HuH-7 (cell line): ENCODE data around the gene ADRM1.

Experiments
- DNase-seq: peaks from one replicate; pipeline ENCODE4 v3.0.0; 2011; ENCODE audit warnings: low spot score

Gene ADRM1

DNA sequence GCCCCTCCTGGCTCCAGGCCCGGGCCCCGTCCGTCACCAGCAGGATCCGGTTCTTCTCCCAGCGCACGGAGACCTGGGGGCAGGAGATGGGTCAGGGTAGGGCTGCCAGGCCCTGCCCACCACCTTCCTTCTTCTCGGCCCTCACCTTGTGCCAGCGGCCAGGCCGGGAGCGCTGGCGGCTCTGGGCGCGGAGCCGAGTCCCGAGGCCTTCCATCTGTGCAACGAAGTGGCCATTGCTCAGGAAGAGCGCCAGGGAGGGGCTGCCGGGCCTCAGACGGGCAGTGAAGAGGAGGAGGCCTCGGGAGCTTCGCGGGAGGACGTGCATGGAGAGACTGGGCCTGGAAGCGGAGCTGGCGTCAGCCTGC lies 7.9 kb downstream of the ADRM1 start:
- no peak for DNase-seq

DNA sequence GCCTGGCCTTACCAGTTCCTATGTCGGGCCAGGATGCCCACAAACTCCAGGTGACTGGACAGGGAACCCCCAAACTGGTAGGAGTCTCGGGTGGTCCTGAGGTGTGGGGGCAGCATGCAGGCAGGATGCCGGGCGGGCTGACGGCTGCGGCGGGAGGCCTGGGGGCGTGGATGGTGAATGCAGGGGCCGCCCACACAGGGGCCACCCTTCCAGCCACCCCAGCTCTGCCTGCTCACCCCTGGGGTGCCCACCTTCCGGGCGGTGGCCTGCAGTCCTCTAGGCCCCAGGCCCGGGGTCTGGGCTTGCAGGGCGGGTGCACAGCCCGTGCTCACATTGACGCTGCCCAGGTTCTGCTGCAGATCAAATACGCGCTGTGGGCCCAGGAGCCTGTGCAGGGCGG lies 8.4 kb downstream of the ADRM1 start:
- DNase-seq, result no peak

DNA sequence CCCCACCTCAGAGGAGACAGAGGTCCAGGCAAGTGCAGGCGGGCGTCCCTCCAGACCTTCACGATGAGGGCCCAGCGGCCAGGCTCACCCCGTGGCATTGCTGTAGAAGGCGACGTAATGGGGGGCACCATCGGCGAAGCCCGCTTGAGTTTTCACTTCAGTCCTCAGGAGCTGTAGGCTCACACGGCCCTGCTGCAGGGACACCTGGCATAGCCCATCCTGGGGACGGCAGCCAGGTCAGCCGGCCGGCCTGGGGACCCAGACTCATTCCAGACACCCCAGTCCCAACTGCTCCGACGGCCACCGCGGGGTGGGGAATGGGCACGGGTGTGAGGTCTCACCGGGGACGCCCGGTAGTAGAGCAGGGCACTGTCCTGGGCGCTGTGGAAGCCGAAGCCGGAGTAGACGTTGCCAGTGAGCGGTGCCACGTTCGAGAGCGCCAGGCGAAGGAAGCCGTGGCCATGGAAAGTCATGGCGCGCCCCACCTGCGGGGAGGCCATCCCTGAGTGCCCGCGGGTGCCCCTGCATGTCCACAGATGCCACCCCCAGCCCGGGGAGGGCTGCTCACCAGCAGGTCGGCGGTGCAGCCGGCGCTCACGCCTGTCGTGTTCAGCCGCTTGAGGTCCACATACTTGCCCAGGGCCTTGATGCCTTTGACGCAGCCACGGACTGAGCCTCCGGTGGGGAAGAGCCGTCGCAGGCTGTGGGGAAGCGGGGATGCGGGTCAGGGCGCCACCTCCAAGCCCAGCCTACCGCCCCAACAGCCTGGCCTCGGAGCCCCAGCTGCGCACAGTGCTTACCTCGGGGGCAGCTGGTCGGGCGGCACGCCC lies 9.2 kb downstream of the ADRM1 start:
- no peak for DNase-seq

DNA sequence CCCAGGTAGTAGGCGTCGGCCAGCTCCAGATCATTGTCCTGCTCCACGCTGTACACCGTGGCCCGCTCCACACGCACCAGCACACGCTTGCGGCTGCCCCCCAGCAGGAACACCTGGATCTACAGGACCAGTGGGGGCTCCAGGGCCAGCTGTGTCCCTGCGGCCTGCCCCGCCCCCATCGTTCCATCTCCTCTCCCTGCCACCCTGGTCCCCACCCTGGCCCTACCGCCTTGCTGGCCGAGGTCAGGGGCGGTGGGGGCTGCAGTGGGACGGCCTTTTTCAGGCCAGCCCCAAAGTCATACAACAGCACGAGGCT lies 9.8 kb downstream of the ADRM1 start:
- DNase-seq, result no peak

DNA sequence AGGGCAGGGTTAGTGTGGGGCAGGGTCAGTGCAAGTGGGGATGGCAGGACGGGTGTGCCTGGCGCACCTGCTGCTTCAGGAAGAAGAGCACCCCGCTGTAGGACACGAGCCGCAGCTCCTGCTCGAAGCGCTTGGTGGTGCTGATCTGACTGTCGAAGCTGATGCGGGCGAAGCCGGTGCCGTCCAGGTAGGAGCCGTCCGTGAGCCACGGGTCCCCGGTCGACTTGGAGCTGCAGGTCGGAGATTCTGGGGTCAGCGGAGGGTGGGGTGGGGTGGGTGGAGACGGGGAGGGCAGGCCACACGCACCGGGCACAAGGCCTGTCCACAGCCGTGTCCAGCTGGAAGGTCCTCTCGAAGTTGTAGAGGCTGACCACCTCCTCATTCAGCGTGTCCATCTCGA lies 10.2 kb downstream of the ADRM1 start:
- DNase-seq, result no peak

DNA sequence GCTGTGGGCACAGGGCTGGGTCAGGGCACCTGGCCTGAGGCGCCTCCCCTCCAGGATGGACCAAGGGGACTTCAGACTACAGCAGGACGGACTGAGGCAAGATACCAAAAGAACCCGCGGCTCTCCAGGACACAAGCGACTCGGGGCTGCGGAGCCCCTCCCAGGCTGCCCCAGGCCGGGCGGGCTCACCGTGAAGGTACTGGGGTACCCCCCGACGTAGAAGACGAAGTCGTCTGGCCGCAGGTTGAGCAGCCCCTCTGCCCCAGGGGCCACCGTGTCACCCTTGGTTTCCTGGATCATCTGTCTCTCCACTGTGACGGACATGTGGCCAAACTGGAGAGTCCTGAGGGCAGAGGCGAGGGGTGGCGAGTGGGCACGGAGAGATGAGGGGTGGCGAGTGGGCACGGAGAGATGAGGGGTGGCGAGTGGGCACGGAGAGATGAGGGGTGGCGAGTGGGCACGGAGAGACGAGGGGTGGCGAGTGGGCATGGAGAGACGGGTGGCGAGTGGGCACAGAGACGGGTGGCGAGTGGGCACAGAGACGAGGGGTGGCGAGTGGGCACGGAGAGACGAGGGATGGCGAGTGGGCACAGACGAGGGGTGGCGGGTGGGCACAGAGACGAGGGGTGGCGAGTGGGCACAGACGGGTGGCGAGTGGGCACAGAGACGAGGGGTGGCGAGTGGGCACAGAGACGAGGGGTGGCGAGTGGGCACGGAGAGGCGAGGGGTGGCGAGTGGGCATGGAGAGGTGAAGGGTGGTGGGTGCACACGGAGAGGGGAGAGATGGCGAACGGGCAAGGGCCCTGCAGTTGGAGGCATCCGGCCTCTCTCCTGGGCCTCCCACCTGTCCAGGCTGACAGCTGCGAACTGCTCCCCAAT lies 10.9 kb downstream of the ADRM1 start:
- DNase-seq, result no peak

DNA sequence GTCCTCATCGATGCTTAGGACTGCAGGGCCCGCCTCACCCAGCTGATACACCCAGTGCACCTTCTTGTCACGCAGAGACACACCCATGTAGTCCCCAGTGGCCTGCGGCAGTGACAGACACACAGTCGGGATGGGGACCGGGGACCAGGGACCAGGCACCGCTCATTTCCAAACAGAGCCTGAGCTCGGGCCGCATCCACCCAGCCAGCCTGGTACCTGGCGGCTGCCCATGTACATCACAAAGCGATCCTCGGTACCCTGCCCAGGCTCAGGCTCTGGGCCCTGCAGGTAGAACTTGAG lies 11.5 kb downstream of the ADRM1 start:
- DNase-seq, result no peak

DNA sequence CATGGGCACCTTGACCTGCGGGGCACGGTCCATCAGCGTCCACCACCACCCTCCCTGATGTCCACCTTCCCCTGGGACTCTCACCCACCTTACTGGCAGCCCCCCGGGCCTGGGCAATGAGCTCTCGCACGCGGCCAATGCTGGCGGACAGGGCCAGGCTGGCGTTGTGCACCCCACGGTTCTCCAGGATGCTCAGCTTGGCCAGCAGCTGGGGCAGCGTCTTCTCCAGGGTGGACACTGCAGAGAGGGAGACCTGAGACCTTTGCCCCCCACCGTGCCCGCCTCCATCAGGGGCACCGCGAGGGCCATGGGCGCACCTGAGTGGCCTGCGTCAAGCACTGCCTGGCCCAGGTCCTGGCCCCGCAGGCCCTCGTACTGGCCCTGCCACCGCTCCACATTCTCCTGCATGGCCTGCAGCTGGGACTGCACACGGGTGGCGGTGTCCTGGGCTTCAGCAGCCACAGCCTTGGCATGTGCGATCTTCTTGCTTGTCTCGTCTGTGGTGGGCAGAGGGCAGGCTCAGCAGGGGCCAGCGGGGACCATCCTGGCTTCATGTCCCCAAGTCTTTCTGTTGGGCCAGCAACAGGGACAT lies 12.0 kb downstream of the ADRM1 start:
- DNase-seq, result no peak

DNA sequence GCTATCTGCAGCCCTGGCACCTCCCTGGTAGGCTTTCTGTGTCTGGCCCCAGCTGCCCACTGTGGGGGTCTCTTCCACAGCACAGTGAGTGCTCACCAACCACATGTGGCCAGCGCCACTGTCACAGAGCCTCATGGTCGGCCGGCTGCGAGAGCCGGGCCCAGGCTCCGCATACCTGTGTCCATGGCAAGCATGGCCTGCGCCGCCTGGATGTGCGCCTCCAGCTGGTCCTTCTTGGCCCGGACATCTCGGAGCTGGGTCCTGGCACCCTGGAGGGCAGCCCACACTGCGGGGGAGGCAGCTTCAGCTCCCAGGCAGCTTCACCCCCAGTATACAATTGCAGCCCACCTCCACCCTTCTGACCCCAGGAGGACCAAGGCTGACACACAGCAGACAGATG lies 13.0 kb downstream of the ADRM1 start:
- DNase-seq, result no peak

DNA sequence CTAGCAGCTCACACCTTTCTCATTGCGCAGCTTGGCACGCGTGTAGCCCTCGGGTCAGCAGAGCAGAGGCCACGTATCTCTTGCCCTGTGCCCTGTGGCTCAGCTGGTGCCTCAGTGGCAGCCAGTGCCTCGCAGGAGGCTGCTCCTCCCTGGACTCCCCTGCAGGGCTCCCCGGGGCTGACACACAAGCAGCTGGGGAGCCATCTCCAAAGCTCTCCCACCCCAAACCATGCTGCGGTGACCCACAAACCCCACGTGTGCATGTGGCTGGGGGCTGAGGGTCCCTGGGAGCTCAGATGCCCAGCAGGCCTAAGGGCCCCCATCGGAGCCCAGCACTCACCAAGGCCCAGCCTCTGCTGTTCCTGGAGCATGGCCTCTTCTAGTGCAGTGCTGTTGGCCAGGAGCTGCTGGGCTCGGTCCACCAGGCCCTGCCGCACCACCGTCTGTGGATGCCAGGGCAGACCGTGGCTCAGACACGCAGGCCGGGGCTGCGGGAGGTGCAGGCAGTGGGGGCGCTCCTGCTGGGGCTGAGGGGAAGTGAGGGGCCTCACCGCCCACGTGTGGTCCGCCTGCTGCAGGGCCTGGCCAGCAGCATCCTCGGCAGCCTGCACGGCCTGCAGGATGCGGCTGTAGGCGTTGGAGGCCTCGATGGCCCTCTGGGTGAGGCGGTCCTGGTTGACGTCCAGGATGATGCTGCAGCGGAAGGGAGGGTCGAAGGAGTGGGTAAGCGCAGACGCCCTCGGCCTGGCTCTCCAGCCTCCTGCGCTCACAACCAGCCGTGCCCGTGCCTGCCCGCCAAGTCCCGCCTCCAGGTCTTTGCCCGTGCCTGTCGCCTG lies 13.8 kb downstream of the ADRM1 start:
- DNase-seq, result no peak

DNA sequence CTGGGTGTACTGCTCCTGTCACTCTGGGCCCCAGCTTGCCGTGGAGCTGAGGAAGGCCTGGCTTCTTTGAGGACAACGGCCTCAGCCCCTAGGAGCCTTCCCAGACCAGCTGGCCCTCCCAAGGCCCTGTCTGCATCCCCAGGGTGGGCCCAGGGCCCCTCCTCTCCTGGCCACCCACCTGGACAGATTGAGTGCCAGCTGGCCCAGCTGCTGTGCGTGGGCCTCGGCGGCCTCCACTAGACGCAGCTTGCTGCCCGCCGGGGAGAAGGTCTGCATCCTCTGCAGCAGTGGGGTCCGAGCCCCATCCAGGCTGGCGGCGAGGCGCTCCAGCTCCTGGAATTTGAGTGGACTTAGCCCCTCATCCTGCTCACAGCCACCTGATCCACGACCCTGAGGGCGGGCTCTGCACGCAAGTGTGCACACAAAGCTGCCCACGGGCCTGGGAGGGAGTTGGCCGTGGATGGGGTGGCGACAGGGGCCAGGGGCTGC lies 14.4 kb downstream of the ADRM1 start:
- no peak for DNase-seq

DNA sequence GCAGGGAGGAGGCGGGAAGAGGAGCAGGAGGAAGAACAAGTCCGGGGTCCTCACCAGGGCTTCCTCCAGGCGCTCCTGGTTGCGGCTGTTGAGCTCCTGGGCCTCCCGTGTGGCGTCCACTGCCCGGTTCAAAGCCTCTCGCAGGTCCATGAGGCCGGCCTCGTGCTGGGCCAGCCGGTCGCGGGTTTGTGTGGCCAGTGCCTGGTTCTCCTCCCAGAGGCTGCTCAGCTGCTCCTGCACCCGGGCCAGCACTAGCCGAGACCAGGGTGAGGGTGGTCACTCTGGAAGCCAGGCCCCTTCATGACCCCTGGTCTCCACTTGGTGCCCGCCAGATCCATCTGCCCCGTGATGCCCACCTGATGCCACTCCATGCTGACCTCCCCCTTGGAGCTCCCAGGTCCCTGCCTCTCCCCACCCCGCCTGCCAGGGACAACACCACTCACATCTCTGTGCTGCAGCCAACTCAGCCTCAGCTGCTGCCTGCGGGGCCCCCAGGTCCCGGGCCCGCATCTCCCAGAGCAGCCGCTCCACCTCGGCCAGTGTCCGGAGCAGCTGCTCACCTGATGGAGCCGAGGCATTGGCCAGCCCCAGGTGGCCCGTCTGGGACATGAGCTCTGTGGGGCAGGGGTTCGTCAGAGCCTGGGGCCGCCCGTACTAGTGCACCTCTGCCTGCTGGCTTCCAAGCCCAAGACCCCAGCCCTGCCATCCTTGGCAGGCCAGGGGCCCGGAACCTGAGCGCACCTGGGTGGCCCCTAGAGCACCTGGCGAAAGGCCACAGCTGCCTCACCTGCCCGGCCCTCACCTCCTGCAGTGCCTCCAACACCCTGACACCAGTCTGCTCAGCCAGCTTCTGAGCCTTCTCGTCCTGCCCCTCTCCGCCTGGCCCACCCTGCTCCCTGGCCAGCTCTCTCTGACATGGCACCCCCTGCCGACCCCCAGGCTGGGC lies 15.9 kb downstream of the ADRM1 start:
- DNase-seq, result no peak

DNA sequence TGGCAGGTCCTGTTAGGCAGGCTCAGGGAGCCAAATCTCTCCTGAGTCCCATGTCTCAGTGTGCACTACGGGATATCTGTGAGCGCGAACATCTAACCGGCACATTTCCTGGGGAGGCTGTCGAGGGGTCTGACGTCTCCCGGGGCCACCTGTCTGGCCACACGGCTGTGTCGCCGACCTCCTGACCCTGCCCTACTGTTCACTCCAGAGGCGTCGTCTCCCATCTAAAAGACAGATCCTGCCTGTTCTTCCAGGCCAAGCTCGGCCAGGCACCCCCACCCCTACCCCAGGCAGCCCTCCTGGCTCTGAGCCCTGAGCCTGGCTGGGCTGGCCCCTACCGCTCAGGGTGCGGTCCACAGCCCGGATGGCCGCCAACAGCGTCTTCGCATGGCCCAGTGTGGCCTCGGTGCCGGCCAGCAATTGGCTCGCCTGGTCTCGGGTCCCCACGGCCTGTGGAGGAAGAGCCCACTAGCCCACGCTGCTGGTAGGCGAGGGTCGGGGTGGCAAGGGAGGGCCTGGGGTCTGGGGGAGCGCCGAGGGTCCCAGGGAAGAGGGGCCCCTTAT lies 16.6 kb downstream of the ADRM1 start:
- no peak for DNase-seq

DNA sequence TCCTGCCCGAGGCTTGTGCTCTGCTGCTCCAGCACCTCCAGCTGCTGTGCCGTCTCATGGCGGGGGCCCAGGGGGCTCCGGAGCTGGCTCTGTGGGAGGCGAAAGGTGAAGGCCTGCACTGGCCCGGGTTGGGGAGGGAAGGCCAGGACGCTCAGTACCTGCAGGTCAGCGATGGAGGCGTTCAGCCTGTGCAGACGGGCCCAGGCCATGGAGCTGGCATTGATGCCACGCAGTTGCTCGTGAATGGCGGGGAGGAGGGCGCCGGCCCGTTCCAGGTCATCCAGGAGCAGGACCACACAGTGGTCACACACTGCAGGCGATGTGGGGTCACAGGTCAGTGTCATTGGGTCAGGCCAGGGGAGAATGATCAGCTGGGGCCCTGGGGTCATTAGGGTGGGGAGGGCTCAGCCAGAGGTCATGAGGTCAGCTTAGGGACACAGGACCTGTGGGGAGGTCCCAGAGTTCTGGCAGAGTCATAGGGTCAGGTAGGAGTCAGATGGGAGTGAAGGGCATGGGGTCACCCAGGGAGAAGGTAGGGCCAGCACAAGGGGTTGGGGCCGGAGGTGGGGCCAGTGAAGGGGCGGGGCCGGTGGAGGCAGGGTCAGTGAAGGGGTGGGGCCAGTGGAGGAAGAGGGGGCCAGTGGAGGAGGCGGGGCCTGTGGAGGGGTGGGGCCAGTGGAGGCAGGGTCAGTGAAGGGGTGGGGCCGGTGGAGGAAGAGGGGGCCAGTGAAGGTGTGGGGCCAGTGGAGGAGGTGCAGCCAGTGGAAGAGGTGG lies 18.0 kb downstream of the ADRM1 start:
- no peak for DNase-seq

DNA sequence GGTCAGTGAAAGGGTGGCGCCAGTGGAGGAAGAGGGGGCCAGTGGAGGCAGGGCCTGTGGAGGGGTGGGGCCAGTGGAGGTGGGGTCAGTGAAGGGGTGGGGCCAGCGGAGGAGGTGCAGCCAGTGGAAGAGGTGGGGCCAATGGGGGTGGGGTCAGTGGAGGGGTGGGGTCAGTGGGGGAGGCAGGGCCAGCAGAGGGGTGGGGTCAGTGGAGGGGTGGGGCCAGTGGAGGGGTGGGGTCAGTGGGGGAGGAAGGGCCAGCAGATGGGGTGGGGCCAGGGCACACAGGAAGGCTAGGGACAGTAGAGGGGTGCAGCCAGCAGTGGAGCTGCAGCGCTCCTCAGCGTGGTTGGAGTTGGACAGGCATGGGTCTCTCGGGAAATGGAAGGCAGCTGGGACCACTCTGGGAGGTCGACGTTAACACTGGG lies 18.7 kb downstream of the ADRM1 start:
- DNase-seq, result peak; percentile 73

DNA sequence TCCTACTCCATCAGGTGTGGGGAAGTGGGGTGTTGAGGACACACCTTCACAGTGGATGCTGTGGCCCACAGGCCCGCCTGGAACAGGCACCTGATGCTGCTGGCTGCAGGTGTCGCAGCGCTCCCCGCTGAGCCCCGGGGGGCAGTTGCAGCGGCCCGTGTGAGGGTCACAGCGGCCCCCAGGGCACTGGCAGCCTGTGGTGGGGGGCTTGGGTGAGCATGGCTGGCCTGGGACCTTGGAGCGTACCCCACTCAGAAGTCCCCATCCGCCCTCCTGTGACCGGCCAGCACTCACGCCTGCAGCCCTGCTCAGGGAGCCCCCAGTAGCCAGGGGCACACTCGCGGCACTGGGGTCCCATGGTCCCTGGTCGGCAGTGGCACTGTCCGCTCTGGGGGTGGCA lies 19.2 kb downstream of the ADRM1 start:
- DNase-seq, result no peak

DNA sequence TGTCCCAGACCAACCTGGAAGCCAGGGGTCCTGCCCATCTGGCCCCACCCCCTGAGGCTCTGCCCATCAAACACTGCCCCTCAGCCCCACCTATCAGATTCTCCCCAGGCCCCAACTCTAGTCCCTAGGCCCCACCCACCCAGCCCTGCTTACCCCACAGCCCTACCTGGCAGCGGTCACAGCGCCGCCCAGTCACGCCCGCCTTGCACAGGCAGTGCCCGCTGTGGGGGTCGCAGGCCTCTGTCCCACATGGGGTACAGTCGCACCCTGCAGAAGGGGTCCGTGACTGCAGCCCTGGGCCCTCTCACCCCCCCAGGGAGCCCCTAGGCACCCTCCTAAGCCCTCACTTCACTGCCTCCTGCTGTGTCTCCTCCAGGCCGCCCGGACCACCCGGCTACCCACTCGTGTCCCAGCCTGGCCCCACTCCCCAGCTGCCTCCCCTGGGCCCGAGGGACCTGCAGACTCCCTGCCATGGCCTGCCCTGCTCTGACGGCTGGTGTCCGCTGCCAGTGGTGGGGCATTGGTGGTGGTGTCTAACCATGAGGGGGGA lies 19.8 kb downstream of the ADRM1 start:
- no peak for DNase-seq

DNA sequence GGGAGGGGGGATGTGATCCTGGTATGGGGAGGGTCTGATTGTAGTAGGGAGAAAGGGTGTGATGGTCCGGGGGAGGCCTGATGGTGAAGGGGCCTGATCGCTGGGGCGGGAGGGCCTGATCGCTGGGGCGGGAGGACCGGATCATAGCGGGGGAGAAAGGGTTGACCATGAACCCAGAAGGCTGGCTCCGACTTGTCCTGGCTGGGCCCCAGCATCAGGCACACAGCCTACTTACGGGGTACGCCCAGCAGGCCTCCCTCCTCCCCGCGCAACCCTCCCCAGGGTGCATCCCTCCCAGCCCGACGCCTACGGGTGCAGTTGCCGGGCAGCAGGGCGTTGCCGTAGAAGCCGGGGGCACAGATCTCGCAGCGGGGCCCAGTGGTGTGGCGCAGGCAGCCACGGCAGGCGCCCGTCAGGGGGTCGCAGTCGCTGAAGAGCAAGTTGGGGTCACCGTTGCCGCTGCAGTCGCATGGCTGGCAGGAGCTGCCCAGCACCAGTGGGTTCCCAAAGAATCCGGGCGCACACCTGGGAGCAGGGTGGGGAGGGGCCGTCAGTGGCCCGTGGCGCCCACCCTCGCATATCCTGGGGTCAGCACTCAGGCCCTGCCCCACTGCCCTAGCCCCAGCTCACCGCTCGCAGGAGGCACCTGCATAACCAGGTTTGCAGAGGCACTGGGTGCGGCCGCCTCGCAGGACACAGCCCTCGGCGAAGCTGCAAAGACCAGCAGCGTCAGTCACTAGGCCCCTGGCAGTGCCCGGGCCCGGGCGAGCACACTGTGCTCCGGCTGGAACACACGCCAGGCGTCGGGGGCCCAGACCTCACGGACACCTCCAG lies 20.6 kb downstream of the ADRM1 start:
- DNase-seq, result no peak
